AG10803 (cell line): ENCODE results near the gene CNNM3.

ENCODE experiments used
- DNase-seq: peaks from one replicate; pipeline ENCODE4 v3.0.0; 2010; ENCODE audit warnings: low read depth
- H3K4me3 ChIP-seq: 2 replicates; pipeline ENCODE4 v1.5.1; 2011; ENCODE audit warnings: mild to moderate bottlenecking, low read length, control low read depth
- TF ChIP-seq, protein P1 (sequence below): conservative IDR thresholded peaks from 2 replicates; pipeline ENCODE4 v1.5.1; 2011; ENCODE audit warnings: mild to moderate bottlenecking, low read length, control low read depth, inconsistent platforms

The CNNM3 gene

DNA sequence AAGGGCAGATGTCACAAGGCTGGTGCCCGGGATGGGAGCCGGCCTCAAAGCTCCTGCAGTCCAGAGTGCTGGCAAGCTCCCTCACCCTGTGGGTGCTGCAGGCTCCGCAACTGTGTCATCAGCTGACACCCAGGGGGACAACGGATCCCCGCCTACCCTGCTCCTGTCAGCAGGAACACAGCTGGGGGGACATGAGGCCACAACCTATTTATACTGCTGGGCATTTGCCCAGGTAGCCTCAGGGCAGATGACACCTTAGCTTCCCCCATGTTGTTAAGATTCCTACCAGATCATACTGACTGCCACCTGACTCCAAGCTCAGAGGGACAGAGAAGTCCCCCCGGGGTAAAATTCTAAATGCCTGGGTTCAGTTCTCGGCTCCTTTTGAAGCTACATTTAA lies 26.5 kb downstream of the CNNM3 start:
- DNase-seq: no peak
- TF ChIP-seq, protein P1, sequence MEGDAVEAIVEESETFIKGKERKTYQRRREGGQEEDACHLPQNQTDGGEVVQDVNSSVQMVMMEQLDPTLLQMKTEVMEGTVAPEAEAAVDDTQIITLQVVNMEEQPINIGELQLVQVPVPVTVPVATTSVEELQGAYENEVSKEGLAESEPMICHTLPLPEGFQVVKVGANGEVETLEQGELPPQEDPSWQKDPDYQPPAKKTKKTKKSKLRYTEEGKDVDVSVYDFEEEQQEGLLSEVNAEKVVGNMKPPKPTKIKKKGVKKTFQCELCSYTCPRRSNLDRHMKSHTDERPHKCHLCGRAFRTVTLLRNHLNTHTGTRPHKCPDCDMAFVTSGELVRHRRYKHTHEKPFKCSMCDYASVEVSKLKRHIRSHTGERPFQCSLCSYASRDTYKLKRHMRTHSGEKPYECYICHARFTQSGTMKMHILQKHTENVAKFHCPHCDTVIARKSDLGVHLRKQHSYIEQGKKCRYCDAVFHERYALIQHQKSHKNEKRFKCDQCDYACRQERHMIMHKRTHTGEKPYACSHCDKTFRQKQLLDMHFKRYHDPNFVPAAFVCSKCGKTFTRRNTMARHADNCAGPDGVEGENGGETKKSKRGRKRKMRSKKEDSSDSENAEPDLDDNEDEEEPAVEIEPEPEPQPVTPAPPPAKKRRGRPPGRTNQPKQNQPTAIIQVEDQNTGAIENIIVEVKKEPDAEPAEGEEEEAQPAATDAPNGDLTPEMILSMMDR: no peak
- no peak overlapping the region for H3K4me3 ChIP-seq

DNA sequence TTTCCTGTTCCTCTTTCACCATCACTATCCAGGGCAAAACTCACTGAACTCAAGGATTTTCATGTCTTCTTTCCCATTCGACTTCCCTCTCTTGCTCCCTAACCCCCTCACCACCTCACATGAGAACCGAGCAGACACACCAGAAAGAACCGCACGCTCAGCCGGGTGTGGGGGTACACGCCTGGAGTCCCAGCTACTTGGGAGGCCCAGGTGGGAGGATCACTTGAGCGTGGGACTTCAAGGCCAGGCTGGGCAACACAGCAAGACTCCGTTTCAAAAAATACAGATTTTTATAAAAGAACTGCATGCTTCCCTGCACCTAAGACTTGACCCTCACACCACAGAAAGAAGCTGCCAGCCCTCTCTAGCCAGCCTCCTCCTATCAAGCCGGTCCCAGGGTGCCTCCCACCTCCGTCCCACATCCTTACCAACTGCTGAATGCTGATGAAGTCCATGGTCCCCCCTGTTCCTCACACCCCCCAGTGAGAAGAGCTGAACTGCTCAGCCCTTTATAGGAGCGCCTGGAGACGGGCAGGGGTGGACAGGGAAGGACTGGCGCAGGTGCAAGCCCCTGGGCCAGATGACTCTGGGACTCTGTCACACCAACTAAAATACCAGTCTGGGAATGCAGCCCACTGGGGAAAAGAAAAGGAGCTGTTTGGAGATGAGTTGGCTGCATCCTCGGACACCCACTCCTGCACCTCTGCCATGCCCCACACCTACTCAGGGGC lies 27.6 kb downstream of the CNNM3 start, which contains the start of gene ANKRD23:
TSS of gene ANKRD23 (minus strand) at position 484 of the 731 bp plus-strand sequence. CDS start at position 455, 29 bp downstream.
- DNase-seq: no peak
- H3K4me3 ChIP-seq: no peak within 1 kb of the TSS
- TF ChIP-seq, protein P1: no peak

DNA sequence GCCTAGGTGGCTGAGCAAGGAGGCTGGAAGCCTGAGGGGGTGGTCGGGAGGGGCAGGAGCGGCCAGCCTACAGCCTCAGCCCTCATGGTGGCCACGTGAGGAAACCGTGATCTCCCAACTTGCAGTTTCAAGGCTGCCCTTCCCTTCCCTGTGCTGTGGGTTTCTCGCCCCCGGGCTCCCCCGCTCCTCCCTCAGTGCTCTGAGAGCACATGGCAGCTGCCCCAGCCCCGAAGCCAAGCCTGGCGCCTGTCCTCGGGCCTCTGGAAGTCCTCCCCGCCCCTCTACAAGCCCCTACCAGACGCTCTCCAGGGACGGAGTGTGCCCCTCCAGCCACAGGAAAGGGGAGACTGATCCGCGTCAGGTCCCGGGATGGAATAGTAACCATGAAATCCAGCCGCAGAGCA lies 28.3 kb downstream of the CNNM3 start:
- TF ChIP-seq, protein P1: no peak
- no peak for DNase-seq
- H3K4me3 ChIP-seq: no peak overlapping the region

DNA sequence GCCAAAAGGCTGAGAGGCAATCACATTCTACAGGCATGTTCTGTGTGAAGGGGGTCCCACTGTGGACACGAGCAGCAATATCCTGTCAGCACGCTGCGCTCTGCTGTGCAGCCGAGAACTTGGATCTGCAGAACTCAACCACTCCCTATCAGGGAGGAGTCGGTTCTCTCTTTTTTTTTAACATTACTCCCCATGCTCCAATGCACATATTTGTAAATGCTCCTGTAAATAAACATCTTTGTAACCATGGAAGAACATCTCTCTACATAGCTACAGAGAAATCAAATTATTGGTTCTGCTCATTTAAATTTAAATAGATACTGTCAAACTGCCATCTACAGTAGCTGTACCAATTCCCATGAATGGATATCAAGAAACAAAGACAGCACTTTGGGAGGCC lies 30.8 kb downstream of the CNNM3 start:
- no peak overlapping the region for H3K4me3 ChIP-seq
- TF ChIP-seq, protein P1: no peak
- DNase-seq: no peak

DNA sequence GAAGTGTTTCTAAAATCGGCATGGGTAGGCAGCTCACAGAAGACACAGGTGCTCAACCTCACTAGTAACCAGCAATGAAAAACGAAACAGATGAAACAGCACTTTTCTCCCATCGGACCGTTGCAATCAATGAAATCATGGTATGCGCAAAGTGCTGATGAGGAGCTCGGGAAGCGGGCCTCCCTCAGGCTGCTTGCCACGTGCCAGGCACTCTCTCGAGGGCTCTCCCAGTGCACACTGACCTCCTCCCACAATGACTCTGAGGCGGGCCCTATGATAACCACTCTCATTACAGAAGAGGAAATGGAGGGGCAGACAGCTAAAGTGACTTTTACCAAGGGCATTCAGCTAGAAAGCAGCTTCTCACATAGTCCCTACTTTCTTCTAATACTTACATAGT lies 31.5 kb downstream of the CNNM3 start:
- TF ChIP-seq, protein P1: no peak
- no peak for DNase-seq
- no peak overlapping the region for H3K4me3 ChIP-seq

DNA sequence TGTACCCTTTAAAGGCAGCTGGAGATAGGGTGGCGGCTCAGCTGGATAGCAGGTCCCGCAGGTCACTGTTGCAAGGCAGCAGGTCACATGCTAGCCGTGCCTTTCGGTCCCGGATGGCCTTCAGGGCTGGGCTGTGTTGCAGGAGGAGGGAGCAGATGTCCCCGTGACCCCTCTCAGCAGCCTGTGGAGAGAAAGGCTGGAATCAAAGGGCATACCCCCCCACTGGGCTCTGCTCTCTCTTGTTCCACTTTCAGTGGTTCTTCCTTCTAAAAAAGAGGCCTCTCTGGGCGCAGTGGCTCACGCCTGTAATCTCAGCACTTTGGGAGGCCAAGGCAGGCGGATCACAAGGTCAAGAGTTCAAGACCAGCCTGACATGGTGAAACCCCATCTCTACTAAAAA lies 32.2 kb downstream of the CNNM3 start:
- no peak for DNase-seq
- TF ChIP-seq, protein P1: no peak
- H3K4me3 ChIP-seq: no peak overlapping the region

DNA sequence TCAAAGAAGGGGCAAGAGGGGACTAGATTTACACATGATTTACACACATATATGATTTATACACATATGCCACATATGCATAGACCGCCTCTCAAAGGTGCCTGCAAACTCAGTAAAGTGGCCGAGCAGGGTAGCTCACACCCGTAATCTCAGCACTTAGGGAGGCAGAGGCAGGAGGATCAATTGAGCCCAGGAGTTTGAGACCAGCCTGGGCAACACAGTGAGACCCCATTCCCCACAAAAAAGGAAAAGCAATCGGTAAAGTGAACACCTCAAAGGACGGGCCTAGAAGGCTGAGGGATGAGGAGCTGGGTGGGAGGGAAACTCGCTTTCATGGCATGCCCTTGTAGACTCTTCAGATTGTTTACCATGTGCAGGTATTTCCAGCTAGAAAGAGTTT lies 36.6 kb downstream of the CNNM3 start:
- TF ChIP-seq, protein P1: no peak
- H3K4me3 ChIP-seq: no peak overlapping the region
- DNase-seq: no peak
